IMR-90 (cell line): ENCODE measurements around the gene USP40. TPM values are rescaled to one million over a fixed set of nuclear protein-coding genes. Genes with fewer than 3 reads are reported as not detected.

Experiments
- ATAC-seq: fragments of 200-7000 bp; cut with Tn5 transposase; 2 replicates; pipeline ENCODE4 v1.9.1; 2020; ENCODE audit warnings: low read depth, mild to moderate bottlenecking, moderate library complexity
- BruUV-seq: library from RNA; stranded (reverse); fragments of 400-500 nt; replicated peaks from 2 replicates; lab custom pipeline; 2021; lab: Mats Ljungman, UMichigan
- CTCF ChIA-PET: fragments of 300-600 bp; formaldehyde crosslinking; extraction: SDS; loops from one replicate; lab custom pipeline; 2021; ENCODE audit warnings: antibody characterized with exemption; lab: Yijun Ruan, JAX
- POLR2A ChIA-PET: fragments of 300-600 bp; sonication (Branson Sonifier 250); formaldehyde crosslinking; loops from one replicate; lab custom pipeline; 2022; ENCODE audit warnings: antibody characterized with exemption; ENCODE audit not compliant: unreplicated experiment; lab: Charles Lee
- DNase-seq: peaks from one replicate; pipeline ENCODE4 v3.0.0; 2013
- H2AFZ ChIP-seq: replicated peaks from 2 replicates; pipeline ENCODE3; 2013; ENCODE audit warnings: low read length, mild to moderate bottlenecking; ENCODE audit not compliant: poor library complexity
- H2AK5ac ChIP-seq: 2 replicates; pipeline ENCODE4 v1.6.1; 2013; ENCODE audit warnings: low read depth, low read length, inconsistent platforms
- H2AK9ac ChIP-seq: replicated peaks from 2 replicates; pipeline ENCODE3; 2013; ENCODE audit warnings: mild to moderate bottlenecking, low read depth, low read length, moderate library complexity; ENCODE audit not compliant: poor library complexity
- H2BK120ac ChIP-seq: 2 replicates; pipeline ENCODE4 v1.6.1; 2013; ENCODE audit warnings: low read depth, low read length, inconsistent platforms
- H2BK15ac ChIP-seq: 3 replicates; pipeline ENCODE4 v1.6.1; 2013; ENCODE audit warnings: low read depth, low read length, inconsistent platforms
- H2BK20ac ChIP-seq: 2 replicates; pipeline ENCODE4 v1.6.1; 2013; ENCODE audit warnings: low read depth, mild to moderate bottlenecking, inconsistent platforms, low read length, moderate library complexity
- H2BK5ac ChIP-seq: 2 replicates; pipeline ENCODE4 v1.6.1; 2013; ENCODE audit warnings: mild to moderate bottlenecking, low read depth, low read length, inconsistent platforms; ENCODE audit not compliant: poor library complexity, severe bottlenecking
- H3K14ac ChIP-seq: replicated peaks from 2 replicates; pipeline ENCODE4 v1.6.1; 2013; ENCODE audit warnings: low read depth, low read length, inconsistent platforms
- H3K18ac ChIP-seq: 2 replicates; pipeline ENCODE4 v1.6.1; 2013; ENCODE audit warnings: low read depth, low read length, control low read depth
- H3K23ac ChIP-seq: 2 replicates; pipeline ENCODE4 v1.6.1; 2013; ENCODE audit warnings: low read depth, low read length, inconsistent platforms
- H3K27ac ChIP-seq: 2 replicates; pipeline ENCODE4 v1.5.1; 2013; ENCODE audit warnings: mild to moderate bottlenecking, control low read depth, low read length; ENCODE audit not compliant: insufficient read depth
- H3K27me3 ChIP-seq: 2 replicates; pipeline ENCODE4 v1.6.1; 2013; ENCODE audit warnings: low read length; ENCODE audit not compliant: control insufficient read depth, insufficient read depth
- H3K36me3 ChIP-seq: 2 replicates; pipeline ENCODE4 v1.6.1; 2013; ENCODE audit warnings: low read length, mixed read lengths; ENCODE audit not compliant: control insufficient read depth, insufficient read depth
- H3K4ac ChIP-seq: 2 replicates; pipeline ENCODE4 v1.6.1; 2013; ENCODE audit warnings: low read depth, low read length, inconsistent platforms
- H3K4me1 ChIP-seq: 2 replicates; pipeline ENCODE4 v1.6.1; 2013; ENCODE audit warnings: low read length, mixed read lengths; ENCODE audit not compliant: control insufficient read depth, insufficient read depth
- H3K4me2 ChIP-seq: 2 replicates; pipeline ENCODE4 v1.6.1; 2013; ENCODE audit warnings: low read depth, mild to moderate bottlenecking, control low read depth, low read length, moderate library complexity
- H3K4me3 ChIP-seq: 2 replicates; pipeline ENCODE4 v1.5.1; 2013; ENCODE audit warnings: low read depth, mild to moderate bottlenecking, control low read depth, low read length, moderate library complexity; ENCODE audit not compliant: insufficient read depth
- H3K56ac ChIP-seq: 2 replicates; pipeline ENCODE4 v1.6.1; 2013; ENCODE audit warnings: low read length, inconsistent platforms; ENCODE audit not compliant: insufficient read depth; ENCODE audit errors: extremely low read depth
- H3K79me1 ChIP-seq, 2 experiments: 2 replicates each; pipeline ENCODE4 v1.6.1; 2013; ENCODE audit warnings: low read length in 2 of 2, inconsistent platforms in 1 of 2, low read depth in 1 of 2
- H3K9ac ChIP-seq: 2 replicates; pipeline ENCODE4 v1.6.1; 2013; ENCODE audit warnings: low read depth, low read length, control low read depth
- H3K9me1 ChIP-seq: 2 replicates; pipeline ENCODE4 v1.6.1; 2013; ENCODE audit warnings: low read length, inconsistent platforms; ENCODE audit not compliant: insufficient read depth
- H3K9me3 ChIP-seq: 2 replicates; pipeline ENCODE4 v1.6.1; 2013; ENCODE audit warnings: low read length; ENCODE audit not compliant: control insufficient read depth, insufficient read depth
- H4K20me1 ChIP-seq: 2 replicates; pipeline ENCODE4 v1.6.1; 2013; ENCODE audit warnings: low read length, inconsistent platforms; ENCODE audit not compliant: insufficient read depth
- H4K5ac ChIP-seq: 2 replicates; pipeline ENCODE4 v1.6.1; 2013; ENCODE audit warnings: mild to moderate bottlenecking, low read depth, low read length, control low read depth
- H4K8ac ChIP-seq, 2 experiments: 2 replicates each; pipeline ENCODE4 v1.6.1; 2013; ENCODE audit warnings: low read depth in 2 of 2, low read length in 2 of 2, control low read depth in 1 of 2, inconsistent platforms in 1 of 2
- H4K91ac ChIP-seq: 2 replicates; pipeline ENCODE4 v1.6.1; 2013; ENCODE audit warnings: low read depth, low read length, inconsistent platforms; ENCODE audit not compliant: insufficient read depth
- CTCF ChIP-seq: conservative IDR thresholded peaks from 2 replicates; pipeline ENCODE4 v1.5.1; 2012; ENCODE audit warnings: mild to moderate bottlenecking, low read depth, low read length, improper control_type of control experiment
- FOS ChIP-seq: fragments of 150-350 bp; IDR thresholded peaks from 2 replicates; pipeline ENCODE4 v1.6.1; 2016; ENCODE audit warnings: low read depth, low read length
- SMC3 ChIP-seq: fragments of 150-350 bp; IDR thresholded peaks from 2 replicates; pipeline ENCODE4 v1.6.1; 2016; ENCODE audit warnings: low read depth, mild to moderate bottlenecking, antibody characterized with exemption, low read length, moderate library complexity
- WGBS, 2 experiments: methylation state at CpG; one replicate each; pipeline versions ENCODE4 v1.1.5 to v1.1.7; 2013; ENCODE audit warnings: missing lambda C conversion rate in 2 of 2; ENCODE audit not compliant: insufficient read length in 1 of 2; ENCODE audit errors: extremely low coverage in 2 of 2; 5-methylcytosine and 5-hydroxymethylcytosine counted together
- dilution Hi-C: fragments of 300-500 bp; cut with HindIII; formaldehyde crosslinking; loops from one replicate; pipeline ENCODE4 v1.14.3; 2018; ENCODE audit warnings: low sequenced_read_pairs; ENCODE audit not compliant: unreplicated experiment
- in situ Hi-C: fragments of 300-500 bp; cut with MboI; formaldehyde crosslinking; loops from 3 replicates; pipeline ENCODE4 v1.14.3; 2019; ENCODE audit warnings: low sequenced_read_pairs, inconsistent platforms, mixed read lengths
- intact Hi-C: fragments of 100-400 bp; cut with micrococcal nuclease; formaldehyde crosslinking; loops from 2 replicates; pipeline ENCODE4 v1.10.0; 2022
- polyA plus RNA-seq, 3 experiments: library from polyadenylated mRNA; depleted of rRNA; stranded (reverse); fragments of >200 nt; gene quantifications; 2 replicates each; pipeline ENCODE4 v1.2.3, GENCODE V29; 2012; ENCODE audit warnings: low replicate concordance in 1 of 3
- total RNA-seq: library from RNA; depleted of rRNA; stranded (reverse); fragments of >200 nt; gene quantifications from 2 replicates; pipeline ENCODE4 v1.2.3, GENCODE V29; 2012

USP40 gene
- total and polyA plus RNA-seq, 2 of the 4 experiments (the other 2 are of a cell fraction): 30.1 to 30.8 TPM

- Histone ChIP-seq H3K4me3 (no peak overlapping the region), H3K79me1 (peaks cover 0 to 4% of the 10 kb centered on the region in 2 experiments; a peak in 1 of 4 replicates), H2BK20ac (no peak overlapping the region; the same call in 1 of the 2 replicates), H3K27ac (no peak overlapping the region), H2BK120ac (no peak overlapping the region), H2AFZ (no peak overlapping the region), H4K5ac (no peak overlapping the region), H4K20me1 (no peaks in the 10 kb centered on the region), H3K56ac (no peak overlapping the region), H3K9ac (no peak overlapping the region), H3K27me3 (no peaks in the 10 kb centered on the region), H3K4me1 (peaks cover 2% of the 10 kb centered on the region; the same call in 1 of the 2 replicates), H3K4me2 (no peak overlapping the region; the same call in 1 of the 2 replicates), H3K14ac (no peak overlapping the region; the same call in 1 of the 2 replicates), H3K18ac (peak overlapping the region; percentile 46; the same call in 1 of the 2 replicates), H4K91ac (no peak overlapping the region), H3K9me3 (peaks cover 4% of the 10 kb centered on the region; the same call in 1 of the 2 replicates), H2AK5ac (no peak overlapping the region), H3K4ac (no peak overlapping the region), H2BK15ac (0 out of 3 replicates have a peak overlapping the region, but pooled peaks have one; percentile 29), H2BK5ac (peak overlapping the region; percentile 11), H3K36me3 (peaks cover 8% of the 10 kb centered on the region; the same call in 1 of the 2 replicates), H4K8ac (no peak overlapping the region), H3K23ac (no peak overlapping the region), H3K9me1 (no peaks in the 10 kb centered on the region), H2AK9ac (no peak overlapping the region)
- peak; percentile 81 for DNase-seq
- intact Hi-C loops: no loop called here
- ChIA-PET CTCF (no interaction called here), POLR2A (no interaction called here)
- peak; percentile 70 for ATAC-seq
- in situ Hi-C loops: no loop called here
- TF ChIP-seq CTCF: no peak
- TF ChIP-seq FOS: no peak
- no peak for TF ChIP-seq SMC3
- dilution Hi-C loops: no loop called here
- WGBS, 2 experiments: 89% methylated on average over 3 of the region's 3 CpGs; no CpG with 5 or more reads in 1 of the 2 experiments
- BruUV-seq: no TSS peak
These were observed 65.1 kb downstream of the USP40 start for GRCh38 chr2:233501198-233502076.
